ENCODE measurements around the gene NOD1.

Gene NOD1

GRCh38 chr7:30433082-30433481, 45.5 kb downstream of the NOD1 start:
- no peak for TF ChIP-seq CTCF (conservative IDR thresholded peaks at IDR 0.05; ENCODE audit: low read length)
- DNase-seq (ENCODE audit: low read depth): peak; percentile 87
- no peak overlapping the region for H3K4me3 ChIP-seq (ENCODE audit: low read length)

GRCh38 chr7:30430777-30431176, 47.8 kb downstream of the NOD1 start:
- DNase-seq (ENCODE audit: low read depth): no peak

DNA sequence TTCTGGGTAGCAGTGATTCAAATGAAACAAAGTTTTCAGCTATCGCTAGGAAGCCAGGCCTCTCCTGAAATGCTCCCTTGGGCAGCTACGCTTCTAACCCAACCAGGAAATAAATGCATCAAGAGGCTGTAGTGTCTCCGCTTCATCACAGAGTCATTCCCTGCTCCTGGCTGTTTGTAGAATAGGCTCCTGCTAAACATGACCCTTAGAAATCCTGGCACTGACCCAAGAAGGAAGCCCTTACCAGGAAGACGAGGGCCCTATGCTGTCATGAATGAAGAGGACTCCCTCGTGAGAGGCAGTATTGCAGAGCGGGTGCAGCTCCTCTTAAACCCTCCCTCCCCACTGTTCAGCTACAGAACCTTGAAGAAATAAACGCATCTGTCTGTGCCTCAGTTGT, 48.3 kb downstream of the NOD1 start:
- DNase-seq (ENCODE audit: low read depth): no peak
- no peak overlapping the region for H3K4me3 ChIP-seq (ENCODE audit: low read length)
- TF ChIP-seq CTCF (conservative IDR thresholded peaks at IDR 0.05; ENCODE audit: low read length): no peak

More at GRCh38 chr7:30430777-30431176, 47.8 kb downstream of the NOD1 start:
- no peak overlapping the region for H3K4me3 ChIP-seq (ENCODE audit: low read length)
- TF ChIP-seq CTCF (conservative IDR thresholded peaks at IDR 0.05; ENCODE audit: low read length): no peak

- TF ChIP-seq CTCF (conservative IDR thresholded peaks at IDR 0.05; ENCODE audit: low read length): no peak
- H3K4me3 ChIP-seq (ENCODE audit: low read length): no peak overlapping the region
- no peak for DNase-seq (ENCODE audit: low read depth)
Measured at GRCh38 chr7:30429156-30429530, 49.4 kb downstream of the NOD1 start.

DNA sequence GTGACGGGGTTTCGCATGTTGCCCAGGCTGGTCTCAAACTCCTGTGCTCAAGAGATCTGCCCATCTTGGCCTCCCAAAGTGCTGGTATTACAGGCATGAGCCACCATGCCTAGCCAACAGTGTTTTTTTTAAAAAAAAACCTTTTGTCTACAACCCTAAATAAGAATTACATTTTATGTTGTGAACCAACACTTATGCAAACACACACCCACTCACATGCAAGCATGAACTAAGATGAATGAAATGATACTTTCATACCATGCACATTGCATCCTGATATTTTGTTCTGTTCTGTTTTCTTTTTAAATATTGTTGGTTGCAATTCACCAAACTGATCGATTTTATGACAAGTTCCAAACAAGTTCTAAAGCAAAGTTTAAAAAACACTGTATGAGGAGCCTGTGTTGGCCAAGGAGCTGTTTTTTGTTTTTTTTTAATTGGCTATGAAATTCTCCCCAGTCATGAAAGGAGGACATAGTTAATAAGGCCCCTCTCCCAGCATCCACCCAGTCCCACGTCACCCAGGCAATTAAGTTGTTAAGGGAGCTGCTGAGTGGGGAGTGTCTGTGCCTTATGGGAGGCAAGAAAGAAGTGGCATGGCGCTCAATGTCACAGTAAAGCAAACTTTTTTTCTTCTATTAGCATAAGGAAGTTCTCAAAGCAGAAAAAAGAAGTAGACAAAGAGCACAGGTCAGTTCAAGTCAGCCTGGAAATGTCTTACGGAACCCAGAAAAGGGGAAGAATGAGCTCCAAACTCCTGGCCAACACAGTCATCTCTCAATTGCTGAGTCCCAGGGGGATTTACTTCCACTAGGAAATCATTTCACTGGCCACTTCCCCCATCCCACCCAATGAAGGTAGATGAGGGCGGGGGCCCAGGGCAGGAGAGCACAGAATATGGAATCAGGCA, 50.1 kb downstream of the NOD1 start:
- H3K4me3 ChIP-seq (ENCODE audit: low read length): no peak overlapping the region
- TF ChIP-seq CTCF (conservative IDR thresholded peaks at IDR 0.05; ENCODE audit: low read length): no peak
- no peak for DNase-seq (ENCODE audit: low read depth)

- DNase-seq (ENCODE audit: low read depth): no peak
- no peak for TF ChIP-seq CTCF (conservative IDR thresholded peaks at IDR 0.05; ENCODE audit: low read length)
- no peak overlapping the region for H3K4me3 ChIP-seq (ENCODE audit: low read length)
Measured at GRCh38 chr7:30427296-30428070, 51.1 kb downstream of the NOD1 start.
